SK-N-DZ (cell line): ENCODE data around the gene POLR1E.

Source experiments
- DNase-seq: peaks from one replicate; pipeline ENCODE4 v3.0.0-alpha.2; 2015; ENCODE audit warnings: low spot score

POLR1E gene

DNA sequence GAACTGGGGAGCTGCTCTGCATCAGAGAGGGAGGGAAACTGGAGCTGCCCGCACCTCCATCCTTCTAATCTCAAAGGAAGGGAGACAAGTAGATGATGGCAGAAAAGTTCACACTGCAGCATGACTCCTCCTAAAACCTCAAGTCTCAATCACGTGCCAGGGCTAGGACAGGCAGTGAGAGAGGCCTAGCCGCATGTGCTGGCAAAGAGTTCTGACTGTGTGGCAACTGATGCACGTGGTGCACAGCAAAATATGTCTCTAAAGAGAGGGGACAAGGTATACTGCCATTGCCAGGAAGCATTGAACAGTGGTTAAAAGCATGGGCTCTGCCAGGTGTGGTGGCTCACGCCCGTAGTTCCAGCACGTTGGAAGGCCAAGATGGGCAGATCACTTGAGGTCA is 52.4 kb downstream of the POLR1E start:
- no peak for DNase-seq

DNA sequence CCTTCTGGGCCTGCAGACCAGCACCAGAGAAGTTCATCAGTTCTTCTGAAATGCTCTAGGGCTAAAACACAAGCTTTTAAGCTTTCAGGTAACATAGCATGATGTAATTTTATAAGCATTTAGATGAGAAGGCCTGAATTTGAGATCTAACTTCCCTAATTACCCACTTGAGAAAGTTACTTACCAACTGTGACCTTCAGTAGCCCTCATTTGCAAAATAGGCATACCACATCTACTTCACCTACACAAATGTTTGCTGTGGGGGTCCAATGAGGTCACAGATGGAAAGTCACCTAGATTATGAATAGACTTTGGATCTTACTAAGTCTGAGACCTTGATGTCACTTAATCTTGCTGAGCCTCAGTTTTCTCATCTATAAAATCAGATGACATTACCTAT is 53.9 kb downstream of the POLR1E start:
- DNase-seq: no peak

DNA sequence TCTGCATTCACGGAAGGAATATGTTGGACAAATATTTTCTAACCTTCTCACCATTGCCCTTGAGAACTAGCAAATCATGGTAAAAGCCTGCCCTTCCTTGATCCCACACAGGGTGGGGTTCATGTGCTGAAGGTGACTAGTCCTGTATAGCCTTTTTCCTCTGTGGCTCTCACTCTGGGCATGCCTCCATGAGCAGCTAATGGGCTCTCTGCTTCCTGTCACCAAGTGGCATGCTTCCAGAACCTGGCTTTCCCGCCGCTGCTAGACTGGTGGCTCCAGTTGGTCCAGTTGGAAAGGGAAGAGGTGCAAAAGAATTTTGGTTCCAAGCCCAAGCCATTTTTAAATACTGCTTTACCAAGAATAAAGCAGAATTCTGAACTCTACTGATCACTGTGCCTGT is 54.9 kb downstream of the POLR1E start:
- DNase-seq: no peak

DNA sequence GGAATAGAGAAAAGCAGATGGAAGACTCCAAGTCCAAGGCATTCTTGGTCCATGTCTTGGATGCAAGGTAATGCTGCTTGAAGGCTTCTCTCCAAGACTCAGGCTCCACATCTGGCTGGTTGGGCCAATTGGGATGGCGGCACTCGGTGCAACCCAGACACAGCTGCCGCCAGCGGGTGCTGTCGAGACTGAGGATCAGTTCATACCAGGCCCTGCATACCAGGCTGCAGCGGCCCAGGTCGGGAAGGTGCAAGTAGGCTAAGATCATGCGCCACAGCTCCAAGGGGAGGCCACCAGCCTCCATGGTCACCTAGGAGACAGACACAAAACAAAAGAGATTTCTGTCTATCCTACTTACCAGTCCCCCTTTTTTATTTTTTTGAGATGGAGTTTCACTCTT is 55.7 kb downstream of the POLR1E start:
- DNase-seq: no peak

DNA sequence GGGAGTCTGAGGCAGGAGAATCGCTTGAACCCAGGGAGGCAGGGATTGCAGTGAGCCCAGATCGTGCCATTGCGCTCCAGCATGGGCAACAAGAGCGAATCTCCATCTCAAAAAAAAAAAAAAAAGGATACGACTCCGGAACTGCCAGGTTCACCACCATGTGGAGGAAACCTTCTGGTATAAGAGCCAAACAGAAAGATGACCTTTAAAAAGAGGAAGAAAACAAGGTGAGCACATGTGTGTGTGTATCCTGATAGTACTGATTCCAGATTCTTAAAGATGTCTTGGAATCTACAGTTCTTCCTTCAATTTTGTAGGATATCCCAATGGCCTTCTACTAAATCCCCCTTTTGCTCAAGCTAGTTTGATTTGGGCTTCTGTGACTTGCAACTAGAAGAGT is 56.7 kb downstream of the POLR1E start:
- DNase-seq: no peak

DNA sequence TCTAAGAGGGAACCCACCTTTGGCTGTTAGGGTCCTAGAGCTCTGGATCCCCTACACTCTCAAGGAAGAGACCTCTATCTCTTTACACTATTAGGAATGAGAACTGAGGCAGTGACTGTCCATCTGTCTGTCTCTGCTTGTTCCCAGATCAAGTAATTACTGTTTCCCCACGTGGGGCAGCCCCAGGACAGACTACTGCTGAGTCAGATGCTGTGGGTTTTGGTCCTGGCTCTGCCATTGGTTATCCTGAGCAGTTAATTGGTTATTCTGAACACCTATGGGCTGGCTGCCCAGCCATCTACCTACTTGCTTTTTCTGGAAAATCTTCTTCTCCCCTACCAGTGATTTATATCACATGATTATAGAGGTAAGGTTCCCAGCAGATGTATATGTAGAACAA is 57.1 kb downstream of the POLR1E start:
- no peak for DNase-seq

DNA sequence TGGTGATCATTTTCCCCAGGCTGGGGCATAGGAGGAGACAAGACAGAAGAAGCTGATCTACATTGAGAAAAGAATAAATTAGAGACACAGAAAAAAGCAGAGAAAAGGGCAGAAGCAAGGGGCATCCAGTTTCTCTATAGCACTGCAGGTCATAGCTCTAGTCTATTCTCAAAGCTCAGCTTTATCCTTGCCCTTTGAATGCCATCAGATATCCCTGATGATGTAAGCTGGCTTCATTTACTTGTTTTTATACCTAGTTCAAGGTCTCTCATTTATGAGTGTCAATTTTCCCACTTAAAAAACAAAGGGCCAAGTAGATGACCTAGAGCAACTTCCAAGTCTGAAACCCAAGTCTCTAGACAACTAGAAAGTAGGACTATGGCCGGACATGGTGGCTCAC is 57.7 kb downstream of the POLR1E start:
- no peak for DNase-seq

DNA sequence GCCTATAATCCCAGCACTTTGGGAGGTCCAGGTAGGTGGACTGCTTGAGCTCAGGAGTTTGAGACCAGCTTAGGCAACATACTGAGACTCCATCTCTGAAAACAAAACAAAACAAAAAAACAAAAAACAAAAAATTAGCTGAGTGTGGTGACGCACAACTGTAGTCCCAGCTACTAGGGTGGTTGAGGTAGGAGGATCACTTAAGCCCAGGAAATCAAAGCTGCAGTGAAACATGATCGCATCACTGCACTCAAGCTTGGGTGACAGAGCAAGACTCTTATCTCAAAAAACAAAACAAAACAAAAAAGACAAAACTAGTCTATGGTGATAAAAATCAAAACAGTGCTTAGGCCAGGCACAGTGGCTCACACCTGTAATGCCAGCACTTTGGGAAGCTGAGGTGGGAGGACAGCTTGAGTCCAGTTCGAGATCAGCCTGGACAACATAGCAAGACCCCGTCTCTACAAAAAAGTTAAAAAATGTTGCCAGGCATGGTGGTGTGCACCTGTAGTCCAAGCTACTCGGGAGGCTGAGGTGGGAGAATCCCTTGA is 61.7 kb downstream of the POLR1E start:
- DNase-seq: no peak

DNA sequence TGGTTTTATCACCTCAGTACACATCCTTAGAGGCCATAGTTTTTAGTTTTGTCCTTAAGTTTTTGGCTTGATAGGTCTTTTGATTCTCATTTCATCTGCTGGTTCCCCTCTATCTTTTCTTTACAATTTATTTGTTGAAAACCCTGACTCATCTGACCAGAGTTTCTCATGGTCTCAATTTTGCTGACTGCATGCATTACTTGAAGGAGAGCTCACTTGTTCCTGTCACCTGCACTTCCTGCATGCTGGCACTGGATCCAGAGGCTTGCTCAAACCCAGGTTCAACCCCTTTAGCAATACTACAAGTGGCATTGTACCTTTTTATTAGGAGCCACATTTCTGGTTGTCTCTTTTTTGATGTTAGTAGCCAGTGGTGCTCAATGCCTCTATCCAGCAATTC is 63.8 kb downstream of the POLR1E start:
- no peak for DNase-seq

DNA sequence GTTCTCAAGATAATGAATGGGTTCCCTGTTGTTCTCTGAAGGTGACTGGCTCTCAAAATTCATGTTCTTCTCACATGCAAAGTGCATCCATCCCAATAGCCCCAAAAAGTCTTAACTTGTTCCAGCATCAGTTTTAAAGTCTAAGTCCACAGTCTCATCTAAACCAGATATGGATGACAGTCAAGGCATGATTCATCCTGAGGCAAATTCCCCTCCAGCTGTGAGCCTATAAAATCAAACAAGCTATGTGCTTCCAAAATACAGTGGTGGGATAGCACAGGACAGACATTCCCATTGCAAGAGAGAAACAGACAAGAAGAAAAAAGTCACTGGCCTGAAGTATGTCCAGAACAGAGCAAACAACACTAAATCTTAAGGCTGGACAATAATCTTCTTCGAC is 65.0 kb downstream of the POLR1E start:
- DNase-seq: no peak

DNA sequence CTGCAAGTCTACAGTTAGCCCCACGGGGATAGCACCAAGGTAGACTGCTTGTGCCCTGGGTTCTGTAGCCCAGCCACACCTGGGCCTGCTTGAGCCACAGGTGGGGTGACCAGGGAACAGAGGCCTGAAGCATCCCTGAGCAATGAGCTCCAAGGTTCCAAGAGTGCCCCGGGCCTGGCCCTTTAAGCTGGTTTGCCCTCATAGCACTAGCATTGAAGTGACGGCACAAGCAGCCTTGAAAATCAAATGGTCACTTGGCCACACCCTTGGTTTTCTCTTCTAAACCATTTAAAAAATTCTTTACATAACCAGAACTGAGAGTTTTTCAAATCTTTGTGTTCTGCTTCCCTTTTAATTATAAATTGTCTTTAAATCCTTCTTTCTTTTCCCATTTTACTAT is 65.7 kb downstream of the POLR1E start:
- no peak for DNase-seq

DNA sequence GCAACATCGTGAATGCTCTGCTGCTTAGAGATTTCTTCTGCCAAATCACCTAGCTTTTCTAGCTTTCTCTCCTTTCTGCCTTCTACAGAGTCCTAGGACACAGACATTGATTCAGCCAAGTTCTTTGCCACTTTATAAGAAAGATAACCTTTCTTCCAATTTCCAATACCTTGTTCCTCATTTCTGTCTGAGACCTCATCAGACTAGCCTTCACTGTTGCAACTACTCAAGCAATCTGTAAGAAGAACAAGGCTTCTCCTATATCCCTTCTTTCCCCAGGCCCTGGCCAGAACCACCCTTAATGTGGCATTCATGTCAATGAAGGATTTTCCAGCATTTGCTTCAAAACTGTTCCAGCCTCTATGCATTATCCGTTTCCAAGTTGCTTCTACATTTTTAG is 66.1 kb downstream of the POLR1E start:
- no peak for DNase-seq
